Left lung (tissue), 10 donors: ENCODE measurements around the gene MON1A. TPM values are rescaled to one million over a fixed set of nuclear protein-coding genes. Genes with fewer than 3 reads are reported as not detected.
"Not testable (repeated sequence)": the region's sequence is repeated elsewhere in the genome, so short reads cannot be mapped to it uniquely, and the experiment has no call there.

Experiments used
- ATAC-seq: fragments of 200-7000 bp; cut with Tn5 transposase; one replicate; pipeline ENCODE4 v1.9.1; 2020; ENCODE audit warnings: moderate library complexity
- DNase-seq, 4 donors: peaks; one replicate each; pipeline ENCODE4 v3.0.0-alpha.2; 2013 to 2020
- H3K27ac ChIP-seq, 2 donors: fragments of 200-600 bp; sonication (generic) in 1 of 2; one replicate each; pipeline versions ENCODE4 v1.5.0 to v1.8.0; 2020 to 2021
- H3K27me3 ChIP-seq, 2 donors: fragments of 200-600 bp; sonication (generic) in 1 of 2; one replicate each; pipeline versions ENCODE4 v1.5.0 to v1.8.0; 2020 to 2021
- H3K36me3 ChIP-seq, 2 donors: fragments of 200-600 bp; sonication (generic) in 1 of 2; one replicate each; pipeline versions ENCODE4 v1.5.0 to v1.8.0; 2020 to 2021
- H3K4me1 ChIP-seq, 2 donors: fragments of 200-600 bp; one replicate each; pipeline ENCODE4 v1.8.0; 2021
- H3K4me3 ChIP-seq, 2 donors: fragments of 200-600 bp; sonication (generic) in 1 of 2; one replicate each; pipeline versions ENCODE4 v1.5.0 to v1.8.0; 2020 to 2021; ENCODE audit warnings: mild to moderate bottlenecking in 1 of 2
- H3K9me3 ChIP-seq, 2 donors: fragments of 200-600 bp; sonication (generic) in 1 of 2; one replicate each; pipeline versions ENCODE4 v1.5.0 to v1.8.0; 2020 to 2021
- CTCF ChIP-seq, 2 donors: fragments of 200-600 bp; sonication (generic) in 1 of 2; IDR thresholded peaks; one replicate each; pipeline versions ENCODE4 v1.5.0 to v1.8.0; 2021; ENCODE audit warnings: antibody characterized with exemption in 2 of 2
- intact Hi-C, 2 donors: fragments of 100-400 bp; cut with DNase I; formaldehyde crosslinking; loops; one replicate each; pipeline versions ENCODE4 v1.11.2 to v1.14.2; 2022
- polyA plus RNA-seq, 6 donors: library from polyadenylated mRNA; unstranded; fragments of 120-200 nt; gene quantifications; one replicate each; pipeline ENCODE4 v1.2.1, GENCODE V29; 2013; ENCODE audit not compliant: insufficient read length in 6 of 6
- total RNA-seq, 2 donors: library from RNA; stranded (reverse); fragmentation: NEBNext Ultra II Directional; extraction: Animal tissue kit (Norgen Biotek cat#: 25700); gene quantifications; one replicate each; pipeline ENCODE4 v1.2.1, GENCODE V29; 2021
- donor health status: DM: no; HTN: yes; CAD: no.
- donor health status: DM: no; HTN: no; CAD: no.

MON1A gene
- total and polyA plus RNA-seq, 8 donors: 8.5 to 15.6 (median 12.6) TPM

- ATAC-seq: no peak
- TF ChIP-seq CTCF (IDR thresholded peaks at IDR 0.05): no peak
- DNase-seq: no peak
- intact Hi-C loops: no loop called here
- H3K27ac ChIP-seq: peak overlapping the region; percentile 95 to 96
- H3K27me3 ChIP-seq: no peaks in the 10 kb centered on the region
- no peaks in the 10 kb centered on the region for H3K9me3 ChIP-seq
- H3K36me3 ChIP-seq: peaks cover 0 to 2% of the 10 kb centered on the region in 2 donors
- peak overlapping the region; percentile 69 to 86 for H3K4me3 ChIP-seq
- peaks cover 7 to 40% of the 10 kb centered on the region in 2 donors for H3K4me1 ChIP-seq
Observed at GRCh38 chr3:49940667-49941249, 11.1 kb upstream of the MON1A start.

- intact Hi-C loops: no loop called here
- peak within 1 kb of the TSS; percentile 69 to 86 for H3K4me3 ChIP-seq
- no peaks in the 10 kb centered on the region for H3K9me3 ChIP-seq
- peaks cover 7 to 40% of the 10 kb centered on the region in 2 donors for H3K4me1 ChIP-seq
- DNase-seq (peak; percentile 92 to 100 (median 98)), ATAC-seq (peak; percentile 99)
- peak within 1 kb of the TSS; percentile 95 to 96 for H3K27ac ChIP-seq
- H3K27me3 ChIP-seq: no peaks in the 10 kb centered on the region
- peak in 1 of 2 donors; percentile 22 for TF ChIP-seq CTCF (IDR thresholded peaks at IDR 0.05)
- no peaks in the 10 kb centered on the region for H3K36me3 ChIP-seq
Observed at GRCh38 chr3:49939858-49940666, 10.5 kb upstream of the MON1A start, which contains the start of gene RBM6. RBM6 (plus strand) TSS chr3:49940150; CDS start chr3:49962642, 22,492 bp downstream.

DNA sequence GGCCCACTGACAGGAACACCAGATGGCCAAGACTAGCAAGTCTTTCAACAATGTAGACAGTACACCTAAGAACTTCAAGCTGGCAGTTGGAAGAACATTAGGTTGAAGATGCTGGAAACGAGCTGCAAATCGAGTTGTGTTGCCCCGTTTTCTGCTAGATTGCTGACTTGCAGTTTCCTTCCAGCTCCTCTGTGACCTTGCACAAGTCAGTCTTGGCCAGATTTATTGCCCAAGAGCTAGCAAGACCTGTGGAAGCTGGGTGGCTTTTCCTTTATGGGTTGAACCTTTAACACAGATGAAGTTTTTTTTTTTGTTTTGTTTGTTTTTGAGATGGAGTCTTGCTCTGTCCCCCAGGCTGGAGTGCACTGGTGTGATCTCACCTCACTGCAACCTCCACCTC lies 7.5 kb upstream of the MON1A start:
- no peaks in the 10 kb centered on the region for H3K27me3 ChIP-seq
- intact Hi-C loops: no loop called here
- ATAC-seq (no peak), DNase-seq (no peak)
- H3K4me3 ChIP-seq: no peak overlapping the region
- no peaks in the 10 kb centered on the region for H3K36me3 ChIP-seq
- H3K4me1 ChIP-seq: peaks cover 7 to 34% of the 10 kb centered on the region in 2 donors
- H3K9me3 ChIP-seq: no peaks in the 10 kb centered on the region
- TF ChIP-seq CTCF (IDR thresholded peaks at IDR 0.05): no peak
- H3K27ac ChIP-seq: no peak overlapping the region

GRCh38 chr3:49932281-49932680 lies 2.7 kb upstream of the MON1A start:
- H3K9me3 ChIP-seq, H3K27me3 ChIP-seq, H3K4me3 ChIP-seq, DNase-seq, H3K36me3 ChIP-seq, H3K27ac ChIP-seq, intact Hi-C loops, ATAC-seq: not testable (repeated sequence)
- peaks cover 8 to 21% of the 10 kb centered on the region in 2 donors for H3K4me1 ChIP-seq

GRCh38 chr3:49930922-49931321 lies 1.3 kb upstream of the MON1A start:
- no peak overlapping the region for H3K27ac ChIP-seq
- DNase-seq: no peak
- intact Hi-C loops: no loop called here
- TF ChIP-seq CTCF (IDR thresholded peaks at IDR 0.05): no peak
- no peaks in the 10 kb centered on the region for H3K27me3 ChIP-seq
- H3K4me3 ChIP-seq: no peak overlapping the region
- H3K4me1 ChIP-seq: peaks cover 8 to 14% of the 10 kb centered on the region in 2 donors
- no peaks in the 10 kb centered on the region for H3K36me3 ChIP-seq
- no peak for ATAC-seq
- H3K9me3 ChIP-seq: no peaks in the 10 kb centered on the region
